NCI-H524 treated with DMSO at 0.1 percent for 48 hours (cell line): ENCODE results near the gene FBL.
A peak's percentile ranks its signal among the peaks of the same experiment; 100 is the strongest.
"Not testable (repeated sequence)": the region's sequence is repeated elsewhere in the genome, so short reads cannot be mapped to it uniquely, and the experiment has no call there.

Source experiments
- DNase-seq: peaks from one replicate; lab custom pipeline; 2025; lab: John Stamatoyannopoulos, UW

Gene FBL

GRCh38 chr19:39824143-39825092, 21.8 kb downstream of the FBL start:
- DNase-seq, result peak; percentile 91

- DNase-seq, result peak; percentile 31
Measured at GRCh38 chr19:39823686-39824085, 22.5 kb downstream of the FBL start.

DNA sequence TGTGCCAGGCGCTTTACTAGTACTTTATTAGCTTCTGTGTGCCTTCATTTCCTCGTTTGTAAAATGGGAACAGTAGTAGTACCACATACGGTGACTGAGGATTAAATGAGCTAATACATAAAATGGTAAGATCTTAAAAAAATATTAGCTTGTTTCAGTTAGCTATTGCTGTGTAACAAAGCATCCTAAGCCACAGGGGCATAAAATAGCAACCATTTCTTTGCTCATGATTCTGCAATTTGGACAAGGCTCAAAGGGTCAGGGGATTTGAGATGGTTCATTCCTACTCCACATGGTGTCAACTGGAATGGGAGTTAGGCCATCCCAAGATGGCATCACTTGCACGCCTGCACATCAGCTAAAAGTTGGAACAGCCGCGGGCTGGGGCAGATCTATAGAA, 25.5 kb downstream of the FBL start:
- no peak for DNase-seq

DNA sequence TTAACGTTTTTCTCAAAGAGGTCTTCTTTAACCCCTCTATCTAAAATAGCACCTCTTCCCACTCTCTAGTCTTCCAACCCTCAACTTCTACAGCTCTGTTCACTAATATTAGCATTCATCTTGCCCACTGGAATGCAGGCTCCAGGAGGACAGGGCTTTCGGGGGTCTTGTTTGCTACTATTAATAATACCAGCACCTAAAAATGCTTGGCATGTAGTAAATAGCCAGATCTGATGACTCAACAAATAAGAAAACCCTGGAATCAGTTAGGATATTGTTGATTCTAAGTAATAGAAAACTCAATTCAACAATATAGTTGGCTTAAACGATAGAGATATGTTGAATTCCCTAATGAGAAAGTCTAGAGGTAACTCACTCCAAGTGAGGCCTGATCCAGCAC, 26.4 kb downstream of the FBL start:
- DNase-seq, result no peak

- no peak for DNase-seq
Measured at GRCh38 chr19:39818626-39819097, 27.5 kb downstream of the FBL start.

- no peak for DNase-seq
Measured at GRCh38 chr19:39817888-39818561, 28.2 kb downstream of the FBL start.

DNA sequence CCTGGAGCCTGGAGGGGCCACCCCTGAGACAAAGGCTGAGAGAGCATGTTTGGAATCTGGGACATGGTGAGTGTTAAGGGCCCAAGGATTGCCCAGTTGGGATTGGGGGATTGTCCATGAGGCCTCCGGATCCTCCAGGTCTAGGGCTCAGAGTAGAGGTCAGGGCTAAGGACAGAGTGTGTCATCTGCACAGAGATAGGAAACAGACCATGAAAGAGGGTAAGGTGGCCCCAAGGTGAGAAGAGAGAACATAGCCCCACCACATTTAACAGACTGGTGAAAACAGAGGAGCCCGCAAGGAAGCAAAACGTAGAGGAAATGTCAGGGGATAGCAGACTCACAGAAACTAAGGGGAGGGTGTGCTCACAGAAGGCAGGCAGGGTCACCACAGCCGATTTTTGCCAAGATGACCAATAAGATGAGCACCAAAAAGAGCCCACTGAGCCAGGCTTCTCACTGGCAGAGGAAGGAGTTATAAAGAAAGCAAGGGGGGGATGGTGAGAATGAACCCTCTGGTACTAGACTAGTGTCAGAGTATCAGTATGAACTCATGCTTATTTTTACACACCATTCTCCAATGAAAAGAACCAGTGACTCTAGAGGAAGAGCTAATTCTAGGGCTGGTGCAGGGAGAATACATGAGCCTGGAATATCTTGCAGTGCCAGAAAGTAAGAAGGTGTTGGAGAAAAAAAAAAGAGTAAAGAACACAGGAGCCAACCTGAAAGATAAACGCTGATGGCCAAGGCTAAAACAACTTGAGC, 29.7 kb downstream of the FBL start:
- no peak for DNase-seq

GRCh38 chr19:39814595-39814994, 31.6 kb downstream of the FBL start:
- DNase-seq, result no peak

GRCh38 chr19:39814111-39814510, 32.1 kb downstream of the FBL start:
- DNase-seq, result not testable (repeated sequence)

- no peak for DNase-seq
Measured at GRCh38 chr19:39813264-39813993, 32.8 kb downstream of the FBL start.

DNA sequence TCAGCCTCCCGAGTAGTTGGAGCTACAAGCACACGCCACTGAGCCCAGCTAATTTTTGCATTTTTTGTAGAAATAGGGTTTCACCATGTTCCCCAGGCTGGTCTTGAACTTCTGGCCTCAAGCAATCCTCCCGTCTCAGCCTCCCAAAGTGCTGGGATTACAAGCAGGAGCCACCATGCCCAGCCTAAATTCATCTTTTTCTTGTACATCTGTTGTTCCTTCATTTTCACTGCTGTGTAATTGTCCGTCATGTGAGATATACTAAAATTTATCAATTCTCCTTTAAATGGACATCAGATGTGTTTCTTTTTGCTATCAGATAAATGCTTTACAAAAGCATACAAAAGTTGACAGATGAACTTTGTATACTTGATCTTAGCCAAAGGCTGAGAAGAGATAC, 35.1 kb downstream of the FBL start:
- DNase-seq, result no peak

DNA sequence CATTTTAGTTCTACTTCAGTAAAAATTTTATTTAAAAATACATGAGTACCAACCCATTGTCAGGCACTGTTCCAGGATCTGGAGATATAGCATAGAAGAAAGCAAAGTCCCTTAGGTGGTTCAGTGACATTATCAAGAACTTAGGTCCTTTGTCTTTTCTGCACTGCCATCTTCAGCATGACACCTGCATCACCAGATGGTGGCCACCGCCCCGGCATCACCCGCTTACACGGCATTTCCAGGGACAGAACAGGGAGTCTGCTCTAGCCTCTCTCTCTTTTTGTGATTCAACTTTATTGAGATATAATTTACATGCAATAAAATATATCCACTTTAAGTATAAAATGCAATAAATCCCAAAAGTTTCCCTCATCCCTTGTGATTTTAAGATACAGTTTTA, 35.8 kb downstream of the FBL start:
- no peak for DNase-seq

- DNase-seq, result no peak
Measured at GRCh38 chr19:39809368-39809767, 36.8 kb downstream of the FBL start.

GRCh38 chr19:39808688-39809087, 37.5 kb downstream of the FBL start:
- DNase-seq, result not testable (repeated sequence)

DNA sequence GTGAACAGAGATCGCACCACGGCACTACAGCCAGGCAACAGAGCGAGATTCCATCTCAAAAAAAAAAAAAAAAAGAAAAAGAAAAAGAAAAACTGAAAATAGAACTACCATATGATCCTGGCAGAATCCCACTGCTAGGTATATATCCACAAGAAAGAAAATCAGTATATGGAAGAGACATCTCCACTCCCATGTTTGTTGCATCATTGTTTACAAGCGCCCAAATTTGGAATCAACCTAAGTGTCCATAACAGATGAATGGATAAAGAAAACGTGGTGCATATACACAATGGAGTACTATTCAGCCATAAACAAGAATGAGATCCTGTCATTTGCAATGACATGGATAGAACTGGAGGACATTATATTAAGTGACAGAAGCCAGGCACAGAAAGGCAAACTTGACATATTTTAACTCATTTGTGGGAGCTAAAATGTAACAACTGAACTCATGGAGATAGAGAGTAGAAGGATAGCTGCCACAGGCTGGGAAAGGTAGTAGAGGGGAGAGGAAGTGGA, 38.3 kb downstream of the FBL start:
- DNase-seq, result no peak

- no peak for DNase-seq
Measured at GRCh38 chr19:39805104-39805503, 41.1 kb downstream of the FBL start.

DNA sequence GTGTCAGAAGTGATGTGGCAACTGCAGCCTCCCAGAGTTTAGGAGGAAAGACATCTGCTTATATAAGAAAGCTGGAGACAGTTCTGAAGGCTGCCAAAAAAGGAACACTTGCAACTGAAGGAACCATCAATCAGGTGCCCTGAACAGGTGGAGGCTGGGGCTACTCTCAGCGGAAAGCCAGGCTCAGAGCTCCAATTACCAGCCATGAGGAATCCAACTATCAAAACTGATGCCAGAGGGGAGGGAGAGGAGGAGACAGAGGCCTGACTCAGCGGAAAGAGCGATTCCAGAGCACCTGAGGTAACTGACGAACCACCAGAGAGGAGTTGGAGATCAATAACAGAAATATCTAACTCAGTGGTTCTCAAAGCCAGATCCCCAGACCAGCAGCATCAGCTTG, 43.2 kb downstream of the FBL start:
- no peak for DNase-seq

DNA sequence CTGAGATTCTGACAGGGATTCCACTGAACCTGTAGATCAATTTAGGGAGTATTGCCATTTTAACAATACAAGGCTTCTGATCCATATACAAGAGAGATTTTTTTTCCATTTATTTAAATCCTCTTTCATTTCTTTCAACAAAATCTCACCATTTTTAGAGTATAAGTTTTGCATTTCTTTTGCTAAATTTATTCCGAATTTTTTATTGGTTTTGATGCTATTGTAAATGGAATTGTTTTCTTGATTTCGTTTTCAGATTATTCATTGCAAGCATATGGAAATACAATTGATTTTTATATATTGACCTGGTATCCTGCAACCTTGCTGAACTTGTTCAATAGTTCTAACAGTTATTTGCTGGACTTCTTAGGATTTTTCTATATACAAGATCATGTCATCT, 49.1 kb downstream of the FBL start:
- DNase-seq, result no peak

- DNase-seq, result no peak
Measured at GRCh38 chr19:39796000-39796498, 50.1 kb downstream of the FBL start.

GRCh38 chr19:39795001-39795400, 51.2 kb downstream of the FBL start:
- DNase-seq, result no peak

DNA sequence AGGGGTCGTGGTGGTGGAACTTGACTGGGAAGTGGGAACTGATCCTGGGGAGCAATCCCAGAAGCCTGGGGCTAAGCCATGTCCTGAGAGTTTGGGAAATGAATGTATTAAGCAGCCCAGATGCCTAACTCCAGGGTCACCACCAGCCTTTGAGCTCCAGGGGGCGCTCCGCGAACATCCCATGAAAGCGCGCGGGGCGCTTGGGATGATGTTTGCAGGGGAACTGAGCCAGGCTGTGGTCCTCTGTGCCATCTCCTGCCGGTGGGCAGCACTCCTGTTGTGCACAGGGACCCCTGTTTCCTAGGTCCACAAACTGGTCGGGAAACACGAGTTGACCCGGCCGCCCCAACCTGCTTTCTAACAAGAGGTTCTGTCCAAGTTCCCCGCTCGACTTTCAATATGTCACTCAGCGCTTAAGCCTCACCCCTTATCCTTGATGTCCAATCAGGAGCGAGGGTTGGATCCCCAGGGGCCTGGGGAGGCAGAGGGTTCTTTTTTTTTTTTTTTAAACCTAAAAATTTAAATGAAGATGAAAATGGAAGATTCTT, 53.1 kb downstream of the FBL start:
- peak; percentile 30 for DNase-seq
